ENCODE results near the gene PIGS. TPM values are rescaled to one million over a fixed set of nuclear protein-coding genes. Genes with fewer than 3 reads are reported as not detected.

Gene PIGS
- total RNA-seq, 1 donor from 2014 or later: 15.2 TPM

DNA sequence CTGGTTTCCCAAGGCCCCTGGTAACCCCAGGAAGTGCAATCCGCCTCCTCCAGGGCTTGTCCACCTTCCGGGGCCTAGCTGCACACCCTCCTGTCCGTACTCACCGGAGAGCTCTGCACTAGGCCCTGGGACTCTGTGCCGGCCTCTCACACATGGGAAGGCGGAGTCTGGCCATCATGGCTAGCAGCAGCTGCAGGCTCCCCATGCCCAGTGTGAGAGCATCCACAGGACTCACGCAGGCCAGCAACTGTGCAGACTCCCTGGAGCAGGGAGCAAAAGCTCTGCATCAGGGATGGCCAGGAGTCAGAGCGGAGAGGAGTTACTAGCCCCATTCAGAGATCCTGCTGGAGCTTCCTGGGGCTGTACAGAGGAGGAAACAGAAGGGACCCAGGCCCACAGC, 44.9 kb downstream of the PIGS start:
- Mint-ChIP-seq H3K27me3 (ENCODE audit: insufficient read depth, low read depth) (peaks cover 10% of the 10 kb centered on the region), H3K36me3 (no peaks in the 10 kb centered on the region), H3K27ac (no peak overlapping the region), H3K9me3 (no peaks in the 10 kb centered on the region), H3K4me1 (peaks cover 37% of the 10 kb centered on the region), H3K4me3 (no peak overlapping the region)
- no peak overlapping the region for H3K27ac ChIP-seq
- peaks cover 7% of the 10 kb centered on the region for H3K4me1 ChIP-seq
- no peaks in the 10 kb centered on the region for H3K36me3 ChIP-seq
- H3F3A ChIP-seq (ENCODE audit: low read depth): no peaks in the 10 kb centered on the region
- H3K4me2 ChIP-seq: no peak overlapping the region
- H4K20me1 ChIP-seq (ENCODE audit: low read depth): no peaks in the 10 kb centered on the region
- H2AFZ ChIP-seq (replicated peaks): no peak overlapping the region
- H3K9me3 ChIP-seq (ENCODE audit: low read depth): no peaks in the 10 kb centered on the region
- H3K27me3 ChIP-seq: no peaks in the 10 kb centered on the region
- H3K4me3 ChIP-seq: no peak overlapping the region
- DNase-seq (ENCODE audit: low spot score): no peak
- H3K79me2 ChIP-seq (ENCODE audit: low read depth): no peaks in the 10 kb centered on the region
- no peak overlapping the region for H3K9ac ChIP-seq
- TF ChIP-seq EZH2phosphoT487 (IDR thresholded peaks at IDR 0.05) (no peak), EZH2 (IDR thresholded peaks at IDR 0.05) (no peak)
- TF ChIP-seq, protein P1, sequence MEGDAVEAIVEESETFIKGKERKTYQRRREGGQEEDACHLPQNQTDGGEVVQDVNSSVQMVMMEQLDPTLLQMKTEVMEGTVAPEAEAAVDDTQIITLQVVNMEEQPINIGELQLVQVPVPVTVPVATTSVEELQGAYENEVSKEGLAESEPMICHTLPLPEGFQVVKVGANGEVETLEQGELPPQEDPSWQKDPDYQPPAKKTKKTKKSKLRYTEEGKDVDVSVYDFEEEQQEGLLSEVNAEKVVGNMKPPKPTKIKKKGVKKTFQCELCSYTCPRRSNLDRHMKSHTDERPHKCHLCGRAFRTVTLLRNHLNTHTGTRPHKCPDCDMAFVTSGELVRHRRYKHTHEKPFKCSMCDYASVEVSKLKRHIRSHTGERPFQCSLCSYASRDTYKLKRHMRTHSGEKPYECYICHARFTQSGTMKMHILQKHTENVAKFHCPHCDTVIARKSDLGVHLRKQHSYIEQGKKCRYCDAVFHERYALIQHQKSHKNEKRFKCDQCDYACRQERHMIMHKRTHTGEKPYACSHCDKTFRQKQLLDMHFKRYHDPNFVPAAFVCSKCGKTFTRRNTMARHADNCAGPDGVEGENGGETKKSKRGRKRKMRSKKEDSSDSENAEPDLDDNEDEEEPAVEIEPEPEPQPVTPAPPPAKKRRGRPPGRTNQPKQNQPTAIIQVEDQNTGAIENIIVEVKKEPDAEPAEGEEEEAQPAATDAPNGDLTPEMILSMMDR (IDR thresholded peaks at IDR 0.05): no peak

DNA sequence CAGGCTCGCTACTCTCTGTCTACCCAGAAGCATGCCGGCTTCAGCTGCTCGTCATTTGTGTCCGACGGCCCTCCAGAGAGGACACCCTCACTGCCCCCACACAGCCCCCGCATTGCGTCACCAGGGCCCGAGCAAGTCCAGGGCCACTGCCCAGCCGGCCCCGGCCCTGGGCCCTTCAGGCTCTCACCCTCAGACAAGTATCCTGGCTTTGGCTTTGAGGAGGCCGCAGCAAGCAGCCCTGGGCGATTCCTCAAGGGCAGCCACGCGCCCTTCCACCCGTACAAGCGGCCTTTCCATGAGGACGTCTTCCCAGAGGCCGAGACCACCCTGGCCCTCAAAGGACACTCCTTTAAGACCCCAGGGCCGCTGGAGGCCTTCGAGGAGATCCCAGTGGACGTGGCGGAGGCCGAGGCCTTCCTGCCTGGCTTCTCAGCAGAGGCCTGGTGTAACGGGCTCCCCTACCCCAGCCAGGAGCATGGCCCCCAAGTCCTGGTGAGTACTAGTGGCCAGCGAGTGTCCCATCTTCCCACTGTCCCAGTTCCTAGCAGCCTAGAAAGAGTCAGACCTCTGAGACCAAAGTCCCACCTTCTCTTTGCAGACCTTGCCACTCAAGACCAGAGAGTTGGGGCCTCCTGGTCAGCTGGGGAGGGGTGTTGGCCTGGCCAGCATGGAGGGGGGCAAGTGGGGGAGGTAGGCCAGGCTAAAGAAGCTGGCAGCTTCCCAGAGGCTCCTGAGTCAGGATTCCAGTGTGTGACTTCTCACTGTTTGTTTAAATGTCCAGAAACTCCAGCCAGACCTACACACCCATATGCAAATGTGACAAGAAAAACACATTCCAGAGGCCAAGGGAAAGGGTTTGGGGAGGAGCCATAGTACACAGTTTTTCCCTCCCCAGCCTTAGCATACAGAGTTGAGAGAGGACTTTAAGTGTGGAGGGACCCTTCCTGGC, 46.6 kb downstream of the PIGS start:
- Histone ChIP-seq H4K20me1 (ENCODE audit: low read depth) (no peaks in the 10 kb centered on the region), H3K4me2 (no peak overlapping the region), H3K36me3 (no peaks in the 10 kb centered on the region), H2AFZ (replicated peaks) (no peak overlapping the region), H3K9me3 (ENCODE audit: low read depth) (no peaks in the 10 kb centered on the region), H3K4me1 (peaks cover 14% of the 10 kb centered on the region), H3K27ac (no peak overlapping the region), H3K27me3 (no peaks in the 10 kb centered on the region), H3K9ac (no peak overlapping the region), H3K79me2 (ENCODE audit: low read depth) (no peaks in the 10 kb centered on the region), H3K4me3 (no peak overlapping the region), H3F3A (ENCODE audit: low read depth) (no peaks in the 10 kb centered on the region)
- Mint-ChIP-seq H3K9me3 (no peaks in the 10 kb centered on the region), H3K36me3 (no peaks in the 10 kb centered on the region), H3K27ac (no peak overlapping the region), H3K4me1 (peaks cover 40% of the 10 kb centered on the region), H3K4me3 (no peak overlapping the region), H3K27me3 (ENCODE audit: insufficient read depth, low read depth) (peaks cover 12% of the 10 kb centered on the region)
- TF ChIP-seq EZH2 (IDR thresholded peaks at IDR 0.05) (no peak), EZH2phosphoT487 (IDR thresholded peaks at IDR 0.05) (no peak)
- TF ChIP-seq, protein P1 (IDR thresholded peaks at IDR 0.05): no peak
- no peak for DNase-seq (ENCODE audit: low spot score)

DNA sequence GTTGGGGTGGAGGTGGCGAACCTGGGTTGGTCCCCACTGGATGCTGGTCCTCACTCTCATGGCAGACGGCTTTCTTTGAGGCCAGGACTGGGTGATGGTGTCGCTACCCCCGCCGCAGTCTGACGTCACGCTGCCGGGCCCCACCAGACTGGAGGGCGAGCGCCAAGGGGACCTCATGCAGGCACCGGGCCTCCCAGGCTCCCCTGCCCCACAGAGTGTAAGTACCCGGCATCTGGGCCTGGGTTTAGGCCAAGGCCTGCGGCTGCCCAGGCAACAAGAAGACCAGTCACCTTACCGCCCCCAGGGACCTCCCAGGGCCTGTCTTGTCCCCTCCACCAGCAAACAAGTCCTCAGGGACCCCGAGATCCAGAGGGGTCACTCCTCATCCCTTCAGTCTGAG, 47.4 kb downstream of the PIGS start:
- Mint-ChIP-seq H3K9me3 (no peaks in the 10 kb centered on the region), H3K4me3 (no peak overlapping the region), H3K4me1 (peaks cover 34% of the 10 kb centered on the region), H3K36me3 (no peaks in the 10 kb centered on the region), H3K27ac (peak overlapping the region; percentile 69), H3K27me3 (ENCODE audit: insufficient read depth, low read depth) (peaks cover 12% of the 10 kb centered on the region)
- H2AFZ ChIP-seq (replicated peaks): no peak overlapping the region
- H4K20me1 ChIP-seq (ENCODE audit: low read depth): no peaks in the 10 kb centered on the region
- TF ChIP-seq EZH2 (IDR thresholded peaks at IDR 0.05) (no peak), EZH2phosphoT487 (IDR thresholded peaks at IDR 0.05) (no peak)
- TF ChIP-seq, protein P1 (IDR thresholded peaks at IDR 0.05): no peak
- H3K4me1 ChIP-seq: peaks cover 14% of the 10 kb centered on the region
- no peaks in the 10 kb centered on the region for H3K27me3 ChIP-seq
- H3K9ac ChIP-seq: no peak overlapping the region
- H3F3A ChIP-seq (ENCODE audit: low read depth): no peaks in the 10 kb centered on the region
- H3K4me2 ChIP-seq: no peak overlapping the region
- DNase-seq (ENCODE audit: low spot score): no peak
- no peaks in the 10 kb centered on the region for H3K36me3 ChIP-seq
- no peaks in the 10 kb centered on the region for H3K9me3 ChIP-seq (ENCODE audit: low read depth)
- no peak overlapping the region for H3K27ac ChIP-seq
- H3K4me3 ChIP-seq: no peak overlapping the region
- no peaks in the 10 kb centered on the region for H3K79me2 ChIP-seq (ENCODE audit: low read depth)
